Measurements from ENCODE around the gene TCF4.

Gene TCF4

GRCh38 chr18:55320424-55321264 is 267.3 kb downstream of the TCF4 start:
- no peak for DNase-seq (ENCODE audit: low spot score)

GRCh38 chr18:55319459-55320193 is 268.4 kb downstream of the TCF4 start:
- DNase-seq (ENCODE audit: low spot score), result no peak

GRCh38 chr18:55318951-55319441 is 269.0 kb downstream of the TCF4 start:
- DNase-seq (ENCODE audit: low spot score), result no peak

GRCh38 chr18:55317864-55318263 is 270.1 kb downstream of the TCF4 start:
- DNase-seq (ENCODE audit: low spot score), result no peak

GRCh38 chr18:55317324-55317723 is 270.7 kb downstream of the TCF4 start:
- DNase-seq (ENCODE audit: low spot score), result no peak

GRCh38 chr18:55316486-55317184 is 271.4 kb downstream of the TCF4 start:
- no peak for DNase-seq (ENCODE audit: low spot score)

GRCh38 chr18:55314615-55315237 is 273.3 kb downstream of the TCF4 start:
- DNase-seq (ENCODE audit: low spot score), result no peak

GRCh38 chr18:55314031-55314430 is 274.0 kb downstream of the TCF4 start:
- DNase-seq (ENCODE audit: low spot score), result no peak

- DNase-seq (ENCODE audit: low spot score), result no peak
These were observed 277.1 kb downstream of the TCF4 start for GRCh38 chr18:55310863-55311262.

GRCh38 chr18:55310044-55310676 is 277.8 kb downstream of the TCF4 start:
- no peak for DNase-seq (ENCODE audit: low spot score)

- no peak for DNase-seq (ENCODE audit: low spot score)
These were observed 278.7 kb downstream of the TCF4 start for GRCh38 chr18:55309249-55309648.

- DNase-seq (ENCODE audit: low spot score), result no peak
These were observed 280.5 kb downstream of the TCF4 start for GRCh38 chr18:55307505-55307904.

- DNase-seq (ENCODE audit: low spot score), result no peak
These were observed 281.5 kb downstream of the TCF4 start for GRCh38 chr18:55306359-55307024.

GRCh38 chr18:55302167-55302833 is 285.7 kb downstream of the TCF4 start:
- no peak for DNase-seq (ENCODE audit: low spot score)

- no peak for DNase-seq (ENCODE audit: low spot score)
These were observed 286.2 kb downstream of the TCF4 start for GRCh38 chr18:55301824-55302166.

GRCh38 chr18:55300936-55301531 is 287.0 kb downstream of the TCF4 start:
- DNase-seq (ENCODE audit: low spot score), result no peak

- no peak for DNase-seq (ENCODE audit: low spot score)
These were observed 287.5 kb downstream of the TCF4 start for GRCh38 chr18:55300421-55300935.

- DNase-seq (ENCODE audit: low spot score), result no peak
These were observed 291.2 kb downstream of the TCF4 start for GRCh38 chr18:55296778-55297177.

GRCh38 chr18:55296115-55296514 is 291.9 kb downstream of the TCF4 start:
- no peak for DNase-seq (ENCODE audit: low spot score)

GRCh38 chr18:55290898-55291297 is 297.1 kb downstream of the TCF4 start:
- DNase-seq (ENCODE audit: low spot score), result no peak
